Measurements from ENCODE around the gene VMAC. TPM values are rescaled to one million over a fixed set of nuclear protein-coding genes. Genes with fewer than 3 reads are reported as not detected.
"Not testable (repeated sequence)": the region's sequence is repeated elsewhere in the genome, so short reads cannot be mapped to it uniquely, and the experiment has no call there.

Gene VMAC
- total RNA-seq, 1 experiment from 2014 or later, result 4.3 TPM

- Mint-ChIP-seq H3K27me3 (ENCODE audit: unreplicated experiment) (peaks cover 18% of the 10 kb centered on the region), H3K36me3 (ENCODE audit: insufficient read depth, unreplicated experiment) (no peaks in the 10 kb centered on the region), H3K27ac (ENCODE audit: unreplicated experiment) (no peak overlapping the region), H3K9me3 (ENCODE audit: low read depth, unreplicated experiment) (no peaks in the 10 kb centered on the region), H3K4me1 (ENCODE audit: low read depth, unreplicated experiment) (no peaks in the 10 kb centered on the region), H3K4me3 (ENCODE audit: low read depth, unreplicated experiment) (no peak overlapping the region)
- intact Hi-C loops (cut with micrococcal nuclease; ENCODE audit: unreplicated experiment), result no loop called here
- no TSS peak for BruUV-seq (replicated peaks)
- DNase-seq, result no peak
- CTCF ChIA-PET, result no interaction called here
- no peak for TF ChIP-seq CTCF (IDR thresholded peaks at IDR 0.05; ENCODE audit: unreplicated experiment)
These were observed 24.5 kb upstream of the VMAC start for GRCh38 chr19:5880196-5880595.

- CTCF ChIA-PET, result no interaction called here
- no peak for DNase-seq
- no peaks in the 10 kb centered on the region for H3K36me3 Mint-ChIP-seq (ENCODE audit: insufficient read depth, unreplicated experiment)
- H3K4me3 Mint-ChIP-seq (ENCODE audit: low read depth, unreplicated experiment), result no peak overlapping the region
- no TSS peak for BruUV-seq (replicated peaks)
- peaks cover 23% of the 10 kb centered on the region for H3K27me3 Mint-ChIP-seq (ENCODE audit: unreplicated experiment)
- intact Hi-C loops (cut with micrococcal nuclease; ENCODE audit: unreplicated experiment), result no loop called here
- no peak overlapping the region for H3K27ac Mint-ChIP-seq (ENCODE audit: unreplicated experiment)
- no peaks in the 10 kb centered on the region for H3K4me1 Mint-ChIP-seq (ENCODE audit: low read depth, unreplicated experiment)
- H3K9me3 Mint-ChIP-seq (ENCODE audit: low read depth, unreplicated experiment), result no peaks in the 10 kb centered on the region
- no peak for TF ChIP-seq CTCF (IDR thresholded peaks at IDR 0.05; ENCODE audit: unreplicated experiment)
These were observed 24.0 kb upstream of the VMAC start for GRCh38 chr19:5880604-5881078.

GRCh38 chr19:5881543-5882299 is 23.0 kb upstream of the VMAC start:
- TF ChIP-seq CTCF (IDR thresholded peaks at IDR 0.05; ENCODE audit: unreplicated experiment), result no peak
- no peak for DNase-seq
- no peaks in the 10 kb centered on the region for H3K4me1 Mint-ChIP-seq (ENCODE audit: low read depth, unreplicated experiment)
- no peaks in the 10 kb centered on the region for H3K36me3 Mint-ChIP-seq (ENCODE audit: insufficient read depth, unreplicated experiment)
- peaks cover 26% of the 10 kb centered on the region for H3K27me3 Mint-ChIP-seq (ENCODE audit: unreplicated experiment)
- no peak overlapping the region for H3K27ac Mint-ChIP-seq (ENCODE audit: unreplicated experiment)
- intact Hi-C loops (cut with micrococcal nuclease; ENCODE audit: unreplicated experiment), result no loop called here
- H3K9me3 Mint-ChIP-seq (ENCODE audit: low read depth, unreplicated experiment), result no peaks in the 10 kb centered on the region
- CTCF ChIA-PET, result no interaction called here
- no TSS peak for BruUV-seq (replicated peaks)
- H3K4me3 Mint-ChIP-seq (ENCODE audit: low read depth, unreplicated experiment), result no peak overlapping the region

GRCh38 chr19:5882421-5882968 is 22.2 kb upstream of the VMAC start:
- Mint-ChIP-seq H3K27ac (ENCODE audit: unreplicated experiment) (no peak overlapping the region), H3K27me3 (ENCODE audit: unreplicated experiment) (peaks cover 26% of the 10 kb centered on the region), H3K36me3 (ENCODE audit: insufficient read depth, unreplicated experiment) (no peaks in the 10 kb centered on the region), H3K9me3 (ENCODE audit: low read depth, unreplicated experiment) (no peaks in the 10 kb centered on the region), H3K4me3 (ENCODE audit: low read depth, unreplicated experiment) (no peak overlapping the region), H3K4me1 (ENCODE audit: low read depth, unreplicated experiment) (no peaks in the 10 kb centered on the region)
- no peak for TF ChIP-seq CTCF (IDR thresholded peaks at IDR 0.05; ENCODE audit: unreplicated experiment)
- CTCF ChIA-PET, result no interaction called here
- DNase-seq, result no peak
- BruUV-seq (replicated peaks), result no TSS peak
- intact Hi-C loops (cut with micrococcal nuclease; ENCODE audit: unreplicated experiment), result no loop called here

- BruUV-seq (replicated peaks); CTCF ChIA-PET: not testable (repeated sequence)
These were observed 21.4 kb upstream of the VMAC start for GRCh38 chr19:5883157-5883873.

GRCh38 chr19:5884065-5884811 is 20.4 kb upstream of the VMAC start:
- H3K27ac Mint-ChIP-seq (ENCODE audit: unreplicated experiment); BruUV-seq (replicated peaks); H3K36me3 Mint-ChIP-seq (ENCODE audit: insufficient read depth, unreplicated experiment); H3K9me3 Mint-ChIP-seq (ENCODE audit: low read depth, unreplicated experiment); H3K4me1 Mint-ChIP-seq (ENCODE audit: low read depth, unreplicated experiment); intact Hi-C loops (cut with micrococcal nuclease; ENCODE audit: unreplicated experiment); H3K4me3 Mint-ChIP-seq (ENCODE audit: low read depth, unreplicated experiment); DNase-seq: not testable (repeated sequence)
- peaks cover 29% of the 10 kb centered on the region for H3K27me3 Mint-ChIP-seq (ENCODE audit: unreplicated experiment)
- CTCF ChIA-PET, result interaction anchor here (0.6 kb wide), 1 partner anchor 54 kb away, joined by 3 read pairs; no protein-coding TSS in a partner anchor

More at GRCh38 chr19:5883157-5883873, 21.4 kb upstream of the VMAC start:
- intact Hi-C loops (cut with micrococcal nuclease; ENCODE audit: unreplicated experiment); H3K4me1 Mint-ChIP-seq (ENCODE audit: low read depth, unreplicated experiment); H3K9me3 Mint-ChIP-seq (ENCODE audit: low read depth, unreplicated experiment); DNase-seq; H3K27ac Mint-ChIP-seq (ENCODE audit: unreplicated experiment); H3K36me3 Mint-ChIP-seq (ENCODE audit: insufficient read depth, unreplicated experiment); H3K4me3 Mint-ChIP-seq (ENCODE audit: low read depth, unreplicated experiment): not testable (repeated sequence)
- peaks cover 26% of the 10 kb centered on the region for H3K27me3 Mint-ChIP-seq (ENCODE audit: unreplicated experiment)

Data from Calu3 (cell line).